MCF 10A (cell line): ENCODE measurements around the gene ERBIN. TPM values are rescaled to one million over a fixed set of nuclear protein-coding genes. Genes with fewer than 3 reads are reported as not detected.
"Not testable (repeated sequence)": the region's sequence is repeated elsewhere in the genome, so short reads cannot be mapped to it uniquely, and the experiment has no call there.

ENCODE experiments used
- BruUV-seq: library from RNA; stranded (reverse); fragments of 400-500 nt; replicated peaks from 2 replicates; lab custom pipeline; 2021; lab: Mats Ljungman, UMichigan
- CTCF ChIA-PET: fragments of 300-600 bp; sonication (Branson Sonifier 250); formaldehyde crosslinking; extraction: SDS; loops from one replicate; lab custom pipeline; 2021; ENCODE audit warnings: antibody characterized with exemption, inconsistent platforms; lab: Yijun Ruan, JAX
- POLR2A ChIA-PET: fragments of 300-600, 350-650 bp; sonication (Branson Sonifier 250); formaldehyde crosslinking; extraction: SDS; loops from one replicate; lab custom pipeline; 2020; ENCODE audit warnings: antibody characterized with exemption, inconsistent platforms; lab: Yijun Ruan, JAX
- DNase-seq: peaks from one replicate; pipeline ENCODE4 v3.0.0-alpha.2; 2018; ENCODE audit not compliant: unreplicated experiment
- H3K27ac Mint-ChIP-seq: one replicate; pipeline ENCODE4 v1.8.0; 2022; ENCODE audit warnings: mild to moderate bottlenecking, low read depth, mixed read lengths; ENCODE audit not compliant: unreplicated experiment
- H3K27me3 Mint-ChIP-seq: one replicate; pipeline ENCODE4 v1.8.0; 2022; ENCODE audit warnings: mixed read lengths; ENCODE audit not compliant: insufficient read depth, unreplicated experiment
- H3K36me3 Mint-ChIP-seq: one replicate; pipeline ENCODE4 v1.8.0; 2022; ENCODE audit warnings: mild to moderate bottlenecking, moderate library complexity, mixed read lengths; ENCODE audit not compliant: insufficient read depth, unreplicated experiment
- H3K4me1 Mint-ChIP-seq: one replicate; pipeline ENCODE4 v1.8.0; 2022; ENCODE audit warnings: mixed read lengths; ENCODE audit not compliant: insufficient read depth, unreplicated experiment
- H3K4me3 Mint-ChIP-seq: one replicate; pipeline ENCODE4 v1.8.0; 2022; ENCODE audit warnings: mild to moderate bottlenecking, moderate library complexity, mixed read lengths; ENCODE audit not compliant: unreplicated experiment
- H3K9me3 Mint-ChIP-seq: one replicate; pipeline ENCODE4 v1.8.0; 2022; ENCODE audit warnings: mixed read lengths; ENCODE audit not compliant: unreplicated experiment
- intact Hi-C: fragments of 100-400 bp; cut with micrococcal nuclease; formaldehyde crosslinking; loops from 2 replicates; pipeline ENCODE4 v1.14.1; 2022
- total RNA-seq: library from RNA; stranded (reverse); gene quantifications from 2 replicates; pipeline ENCODE4 v1.2.3, GENCODE V29; 2022
- TF ChIP-seq, protein P1 (sequence below): fragments of 200-600 bp; IDR thresholded peaks from one replicate; pipeline ENCODE4 v1.8.0; 2022; ENCODE audit warnings: antibody characterized with exemption, mild to moderate bottlenecking; ENCODE audit not compliant: unreplicated experiment

The ERBIN gene
- total RNA-seq, 1 experiment from 2014 or later: 71.3 TPM

DNA sequence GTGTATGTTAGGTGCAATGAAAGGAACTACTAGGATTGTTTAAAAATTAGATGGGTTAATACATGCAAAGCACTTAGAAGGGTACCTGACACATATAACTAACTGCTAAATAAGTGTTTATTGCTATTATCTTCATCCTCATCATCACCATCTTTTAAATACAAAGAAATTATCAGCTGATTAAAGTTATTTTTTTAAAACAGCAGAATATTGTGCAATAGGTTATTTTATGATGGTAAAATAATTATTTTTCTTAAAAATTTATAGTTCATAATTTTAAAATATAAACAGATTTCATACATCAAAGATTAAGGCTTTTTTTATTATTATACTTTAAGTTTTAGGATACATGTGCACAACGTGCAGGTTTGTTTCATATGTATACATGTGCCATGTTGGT lies 130.9 kb downstream of the ERBIN start:
- intact Hi-C loops: no loop called here
- Mint-ChIP-seq H3K27me3 (no peaks in the 10 kb centered on the region), H3K4me1 (no peaks in the 10 kb centered on the region), H3K9me3 (peaks cover 18% of the 10 kb centered on the region), H3K4me3 (no peak overlapping the region), H3K27ac (no peak overlapping the region), H3K36me3 (peaks cover 49% of the 10 kb centered on the region)
- POLR2A ChIA-PET: interaction anchor here (0.6 kb wide), 1 partner anchor 23 kb away, joined by 3 read pairs; no protein-coding TSS in a partner anchor
- no peak for DNase-seq
- CTCF ChIA-PET: interaction anchor here (0.5 kb wide), 1 partner anchor 71 kb away, joined by 3 read pairs; no protein-coding TSS in a partner anchor
- no TSS peak for BruUV-seq
- TF ChIP-seq, protein P1, sequence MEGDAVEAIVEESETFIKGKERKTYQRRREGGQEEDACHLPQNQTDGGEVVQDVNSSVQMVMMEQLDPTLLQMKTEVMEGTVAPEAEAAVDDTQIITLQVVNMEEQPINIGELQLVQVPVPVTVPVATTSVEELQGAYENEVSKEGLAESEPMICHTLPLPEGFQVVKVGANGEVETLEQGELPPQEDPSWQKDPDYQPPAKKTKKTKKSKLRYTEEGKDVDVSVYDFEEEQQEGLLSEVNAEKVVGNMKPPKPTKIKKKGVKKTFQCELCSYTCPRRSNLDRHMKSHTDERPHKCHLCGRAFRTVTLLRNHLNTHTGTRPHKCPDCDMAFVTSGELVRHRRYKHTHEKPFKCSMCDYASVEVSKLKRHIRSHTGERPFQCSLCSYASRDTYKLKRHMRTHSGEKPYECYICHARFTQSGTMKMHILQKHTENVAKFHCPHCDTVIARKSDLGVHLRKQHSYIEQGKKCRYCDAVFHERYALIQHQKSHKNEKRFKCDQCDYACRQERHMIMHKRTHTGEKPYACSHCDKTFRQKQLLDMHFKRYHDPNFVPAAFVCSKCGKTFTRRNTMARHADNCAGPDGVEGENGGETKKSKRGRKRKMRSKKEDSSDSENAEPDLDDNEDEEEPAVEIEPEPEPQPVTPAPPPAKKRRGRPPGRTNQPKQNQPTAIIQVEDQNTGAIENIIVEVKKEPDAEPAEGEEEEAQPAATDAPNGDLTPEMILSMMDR: no peak

DNA sequence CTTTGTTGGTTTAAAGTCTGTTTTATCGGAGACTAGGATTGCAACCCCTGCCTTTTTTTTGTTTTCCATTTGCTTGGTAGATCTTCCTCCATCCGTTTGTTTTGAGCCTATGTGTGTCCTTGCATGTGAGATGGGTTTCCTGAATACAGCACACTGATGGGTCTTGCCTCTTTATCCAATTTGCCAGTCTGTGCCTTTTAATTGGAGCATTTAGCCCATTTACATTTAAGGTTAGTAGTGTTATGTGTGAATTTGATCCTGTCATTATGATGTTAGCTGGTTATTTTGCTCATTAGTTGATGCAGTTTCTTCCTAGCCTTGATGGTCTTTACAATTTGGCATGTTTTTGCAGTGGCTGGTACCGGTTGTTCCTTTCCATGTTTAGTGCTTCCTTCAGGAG lies 134.9 kb downstream of the ERBIN start:
- POLR2A ChIA-PET, BruUV-seq, intact Hi-C loops: not testable (repeated sequence)

DNA sequence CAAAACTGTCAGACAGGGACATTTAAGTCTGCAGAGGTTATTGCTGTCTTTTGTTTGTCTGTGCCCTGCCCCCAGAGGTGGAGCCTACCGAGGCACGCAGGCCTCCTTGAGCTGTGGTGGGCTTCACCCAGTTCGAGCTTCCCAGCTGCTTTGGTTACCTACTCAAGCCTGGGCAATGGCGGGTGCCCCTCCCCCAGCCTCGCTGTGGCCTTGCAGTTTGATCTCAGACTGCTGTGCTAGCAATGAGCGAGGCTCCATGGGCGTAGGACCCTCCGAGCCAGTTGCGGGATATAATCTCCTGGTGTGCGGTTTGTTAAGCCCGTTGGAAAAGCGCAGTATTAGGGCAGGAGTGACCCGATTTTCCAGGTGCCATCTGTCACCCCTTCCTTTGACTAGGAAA lies 136.7 kb downstream of the ERBIN start:
- BruUV-seq, H3K27me3 Mint-ChIP-seq, H3K4me1 Mint-ChIP-seq, H3K27ac Mint-ChIP-seq, CTCF ChIA-PET, POLR2A ChIA-PET, DNase-seq, intact Hi-C loops, H3K4me3 Mint-ChIP-seq: not testable (repeated sequence)
- H3K36me3 Mint-ChIP-seq: peaks cover 38% of the 10 kb centered on the region
- peaks cover 21% of the 10 kb centered on the region for H3K9me3 Mint-ChIP-seq

More for the DNA sequence above, 134.9 kb downstream of the ERBIN start:
- Mint-ChIP-seq H3K36me3 (peaks cover 33% of the 10 kb centered on the region), H3K9me3 (peaks cover 21% of the 10 kb centered on the region)
- H3K27me3 Mint-ChIP-seq, CTCF ChIA-PET, H3K4me3 Mint-ChIP-seq, DNase-seq, H3K4me1 Mint-ChIP-seq, H3K27ac Mint-ChIP-seq: not testable (repeated sequence)

DNA sequence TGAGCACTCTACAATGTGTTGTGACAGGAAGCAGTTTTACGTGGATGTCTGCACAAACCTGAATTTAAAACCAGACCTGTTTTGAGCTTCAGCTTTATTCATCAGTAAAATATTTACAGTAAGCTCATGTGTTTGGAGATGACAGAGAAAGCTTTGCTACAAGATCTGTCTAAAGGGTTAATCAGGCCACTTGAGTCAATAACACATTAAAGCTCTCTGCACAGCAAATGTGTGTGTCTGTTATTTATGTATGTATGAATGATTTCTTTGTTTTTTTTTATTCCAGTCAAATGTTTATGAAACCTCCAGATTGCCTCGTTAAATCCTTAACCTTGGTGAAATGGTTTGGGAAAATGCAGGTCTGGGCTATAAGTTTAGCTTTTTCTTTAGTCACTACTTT lies 140.5 kb downstream of the ERBIN start:
- Mint-ChIP-seq H3K9me3 (peaks cover 7% of the 10 kb centered on the region), H3K36me3 (peaks cover 55% of the 10 kb centered on the region), H3K4me1 (no peaks in the 10 kb centered on the region), H3K27ac (no peak overlapping the region), H3K4me3 (no peak overlapping the region), H3K27me3 (no peaks in the 10 kb centered on the region)
- TF ChIP-seq, protein P1: no peak
- no TSS peak for BruUV-seq
- intact Hi-C loops: no loop called here
- ChIA-PET CTCF (no interaction called here), POLR2A (interaction anchor here (0.6 kb wide), 1 partner anchor 137 kb away, joined by 4 read pairs; no protein-coding TSS in a partner anchor)
- DNase-seq: no peak

DNA sequence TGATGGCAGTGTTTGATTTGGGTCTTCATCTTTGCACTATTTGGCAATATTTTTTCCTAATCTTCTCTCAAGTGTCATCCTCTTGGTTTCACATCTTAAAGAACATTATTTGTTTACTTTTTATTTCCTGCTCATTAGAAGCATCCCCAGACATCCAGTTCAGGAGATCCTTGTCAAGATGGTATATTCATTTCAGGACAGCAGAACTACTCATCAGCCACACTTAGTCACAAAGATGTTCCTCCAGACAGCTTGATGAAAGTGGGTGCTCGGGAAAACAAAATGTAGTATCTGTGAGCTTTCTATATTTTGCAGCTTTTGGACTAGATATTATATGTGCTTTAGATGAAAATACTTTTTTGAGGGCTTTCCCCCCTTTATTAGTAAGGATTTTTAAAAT lies 145.7 kb downstream of the ERBIN start:
- POLR2A ChIA-PET: interaction anchor here (0.6 to 0.7 kb wide), 3 partner anchors 8 to 23 kb away, joined by 3 to 4 read pairs (median 3); no protein-coding TSS in a partner anchor
- intact Hi-C loops: no loop called here
- DNase-seq: no peak
- CTCF ChIA-PET: interaction anchor here (0.6 kb wide), 1 partner anchor 18 kb away, joined by 3 read pairs; no protein-coding TSS in a partner anchor
- Mint-ChIP-seq H3K27me3 (no peaks in the 10 kb centered on the region), H3K36me3 (peaks cover 52% of the 10 kb centered on the region), H3K4me1 (no peaks in the 10 kb centered on the region), H3K4me3 (no peak overlapping the region), H3K9me3 (no peaks in the 10 kb centered on the region), H3K27ac (no peak overlapping the region)
- TF ChIP-seq, protein P1: no peak
- no TSS peak for BruUV-seq
